ENCODE results near the gene TMPRSS4.

DNA sequence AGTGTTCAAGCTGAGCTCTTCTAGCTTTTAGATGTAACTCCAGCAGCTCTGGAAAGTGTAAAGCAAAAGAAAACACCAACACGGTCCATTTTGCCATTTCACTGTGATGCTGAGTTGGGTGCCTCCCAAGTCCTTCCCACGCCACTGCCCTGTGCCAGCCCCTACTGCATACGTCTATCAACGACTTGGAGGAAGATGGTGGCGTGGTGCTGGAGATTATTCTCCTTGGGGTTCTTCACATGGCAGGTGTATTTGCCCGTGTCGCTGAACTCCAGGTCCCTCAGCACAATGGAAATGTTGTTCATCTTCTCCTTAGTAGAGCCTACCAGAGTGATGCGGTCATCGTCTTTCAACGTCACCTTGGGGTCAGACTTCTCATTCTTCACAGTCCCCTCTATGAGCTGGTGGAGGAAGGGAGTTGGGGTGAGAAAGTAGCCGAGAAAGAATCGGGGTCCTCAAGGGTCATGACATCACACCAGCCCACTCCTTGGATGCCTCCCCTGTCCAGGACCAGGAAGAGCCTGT, 66.8 kb downstream of the TMPRSS4 start:
- TF ChIP-seq, protein P1, sequence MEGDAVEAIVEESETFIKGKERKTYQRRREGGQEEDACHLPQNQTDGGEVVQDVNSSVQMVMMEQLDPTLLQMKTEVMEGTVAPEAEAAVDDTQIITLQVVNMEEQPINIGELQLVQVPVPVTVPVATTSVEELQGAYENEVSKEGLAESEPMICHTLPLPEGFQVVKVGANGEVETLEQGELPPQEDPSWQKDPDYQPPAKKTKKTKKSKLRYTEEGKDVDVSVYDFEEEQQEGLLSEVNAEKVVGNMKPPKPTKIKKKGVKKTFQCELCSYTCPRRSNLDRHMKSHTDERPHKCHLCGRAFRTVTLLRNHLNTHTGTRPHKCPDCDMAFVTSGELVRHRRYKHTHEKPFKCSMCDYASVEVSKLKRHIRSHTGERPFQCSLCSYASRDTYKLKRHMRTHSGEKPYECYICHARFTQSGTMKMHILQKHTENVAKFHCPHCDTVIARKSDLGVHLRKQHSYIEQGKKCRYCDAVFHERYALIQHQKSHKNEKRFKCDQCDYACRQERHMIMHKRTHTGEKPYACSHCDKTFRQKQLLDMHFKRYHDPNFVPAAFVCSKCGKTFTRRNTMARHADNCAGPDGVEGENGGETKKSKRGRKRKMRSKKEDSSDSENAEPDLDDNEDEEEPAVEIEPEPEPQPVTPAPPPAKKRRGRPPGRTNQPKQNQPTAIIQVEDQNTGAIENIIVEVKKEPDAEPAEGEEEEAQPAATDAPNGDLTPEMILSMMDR (IDR thresholded peaks at IDR 0.05): no peak
- TF ChIP-seq EZH2 (IDR thresholded peaks at IDR 0.05; ENCODE audit: borderline replicate concordance, insufficient read depth, low read depth, low read length, poor library complexity, severe bottlenecking): no peak

All from B cell (primary cell).